ENCODE results near the gene PRDM15. TPM values are rescaled to one million over a fixed set of nuclear protein-coding genes. Genes with fewer than 3 reads are reported as not detected.

The PRDM15 gene
- total and polyA plus RNA-seq, 2 donors (not counting 3 experiments of a cell fraction or from before 2014, with no cell fraction given): 11.8 to 12.9 TPM

DNA sequence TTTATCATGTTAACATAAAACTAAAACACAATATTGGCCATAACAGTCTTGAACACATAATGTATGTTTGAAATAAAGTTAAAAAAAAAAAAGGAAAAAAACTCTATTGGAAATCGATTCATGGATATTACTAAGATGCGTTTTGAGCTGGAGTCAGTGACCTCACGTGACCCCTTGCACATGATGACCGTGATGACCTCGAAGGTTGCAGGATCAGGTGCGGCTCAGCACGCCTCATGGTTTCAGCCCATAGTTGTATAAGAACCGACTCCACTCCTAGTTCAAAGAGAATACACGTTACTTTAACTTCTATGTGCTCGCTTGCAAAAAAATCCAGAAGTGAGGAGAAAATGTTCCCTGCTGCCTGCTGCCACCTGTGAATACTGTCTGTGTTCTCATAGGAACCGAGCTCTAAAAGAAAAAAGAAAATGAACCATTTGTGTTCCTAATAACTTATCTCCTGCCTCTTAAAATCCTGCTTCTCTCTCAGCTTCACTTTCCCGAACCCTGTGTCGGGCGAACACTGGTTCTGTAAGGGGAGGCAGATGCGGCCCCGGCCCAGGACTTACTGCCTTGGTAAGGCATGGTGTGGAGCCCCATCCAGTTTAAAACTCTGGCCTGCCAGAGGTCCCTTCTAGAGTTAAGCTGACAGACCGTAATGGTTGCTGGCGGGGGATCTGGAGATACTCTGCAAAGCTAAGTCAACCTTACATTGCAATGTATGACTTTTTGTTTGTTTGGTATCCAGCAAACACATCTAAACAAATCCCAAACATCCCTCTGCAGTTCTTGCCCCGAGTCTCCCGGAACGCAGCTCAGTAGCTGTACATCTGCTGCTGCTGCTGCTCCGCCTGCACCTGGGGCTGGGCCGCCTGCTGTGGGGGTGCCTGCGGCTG is 78.5 kb downstream of the PRDM15 start:
- BruUV-seq (replicated peaks): TSS peak; percentile 20
- DNase-seq (ENCODE audit: low read depth, low spot score) (no peak), FAIRE-seq (no peak)
- H3K9me1 ChIP-seq (replicated peaks; ENCODE audit: control insufficient read depth, extremely low read depth, insufficient read depth, low read length): no peaks in the 10 kb centered on the region
- H3K79me2 ChIP-seq (ENCODE audit: control insufficient read depth, insufficient read depth, low read length): no peaks in the 10 kb centered on the region
- no peak overlapping the region for H3K9ac ChIP-seq (replicated peaks; ENCODE audit: extremely low read depth, insufficient read depth, low read length)
- TF ChIP-seq, protein P1, sequence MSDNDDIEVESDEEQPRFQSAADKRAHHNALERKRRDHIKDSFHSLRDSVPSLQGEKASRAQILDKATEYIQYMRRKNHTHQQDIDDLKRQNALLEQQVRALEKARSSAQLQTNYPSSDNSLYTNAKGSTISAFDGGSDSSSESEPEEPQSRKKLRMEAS (IDR thresholded peaks at IDR 0.05; ENCODE audit: insufficient read depth, insufficient read length): no peak
- no peak for TF ChIP-seq POLR2AphosphoS5 (IDR thresholded peaks at IDR 0.05; ENCODE audit: insufficient read depth, low read depth, low read length)
- TF ChIP-seq POLR2A (IDR thresholded peaks at IDR 0.05; ENCODE audit: low read depth, low read length): no peak
- no peak for TF ChIP-seq FOS (IDR thresholded peaks at IDR 0.05; ENCODE audit: borderline replicate concordance, insufficient read depth, low read length)
- TF ChIP-seq EZH2 (IDR thresholded peaks at IDR 0.05; ENCODE audit: borderline replicate concordance, low read depth, low read length, severe bottlenecking): no peak
- TF ChIP-seq JUN (IDR thresholded peaks at IDR 0.05; ENCODE audit: borderline replicate concordance, insufficient read depth, insufficient read length, low read depth): no peak
- no peaks in the 10 kb centered on the region for H3K27me3 ChIP-seq (ENCODE audit: control insufficient read depth in 2 of 2, insufficient read depth in 2 of 2, low read length in 2 of 2)
- H3K4me2 ChIP-seq (ENCODE audit: insufficient read depth, low read length): no peak overlapping the region
- peaks cover 0 to 11% of the 10 kb centered on the region in 2 experiments for H3K36me3 ChIP-seq (ENCODE audit: control insufficient read depth in 2 of 2, extremely low read depth in 1 of 2, insufficient read depth in 2 of 2, low read length in 2 of 2)
- no peak overlapping the region for H3K4me3 ChIP-seq (replicated peaks in 1 of 3; ENCODE audit: insufficient read depth in 1 of 3, low read depth in 1 of 3, low read length in 3 of 3)
- no peak overlapping the region for H2AFZ ChIP-seq (ENCODE audit: low read depth, low read length)
- H3K9me3 ChIP-seq (replicated peaks; ENCODE audit: control insufficient read depth, insufficient read depth, low read length): no peaks in the 10 kb centered on the region
- intact Hi-C loops (cut with micrococcal nuclease) (no loop called here), dilution Hi-C loops (cut with MboI; ENCODE audit: extremely low pct_ligation_motif_present, low sequenced_read_pairs) (no loop called here)
- POLR2A ChIA-PET: no interaction called here
- no peak overlapping the region for H3K27ac ChIP-seq (ENCODE audit: insufficient read depth, low read depth, low read length)
- H3K4me1 ChIP-seq (ENCODE audit: control insufficient read depth, extremely low read depth, insufficient read depth, low read length): no peaks in the 10 kb centered on the region
- H4K20me1 ChIP-seq (replicated peaks; ENCODE audit: control insufficient read depth, extremely low read depth, insufficient read depth, low read length): no peaks in the 10 kb centered on the region
- CTCF ChIA-PET: interaction anchor here (1.8 kb wide), 1 partner anchor 16 kb away, joined by 5 read pairs; no protein-coding TSS in a partner anchor

DNA sequence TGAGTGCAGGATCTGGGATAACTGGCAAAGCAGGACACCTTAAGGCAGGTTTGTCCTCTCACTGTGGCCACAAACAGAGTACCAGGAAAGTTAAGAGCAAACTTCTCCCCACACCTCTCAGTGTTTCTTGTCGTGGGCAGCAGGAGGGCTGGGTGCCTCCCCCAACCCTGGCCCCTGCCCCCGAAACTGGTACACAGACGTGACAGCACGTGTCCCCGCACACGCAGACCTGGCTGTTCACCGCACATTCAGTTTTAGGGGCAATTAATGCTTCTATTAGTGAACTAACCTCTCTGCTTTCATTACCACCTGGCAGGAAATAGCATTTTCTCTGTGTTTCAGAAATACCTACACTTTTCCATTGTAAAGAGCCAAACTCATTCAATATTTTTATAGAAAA is 79.4 kb downstream of the PRDM15 start:
- FAIRE-seq: no peak

More for the DNA sequence above, 79.4 kb downstream of the PRDM15 start:
- TF ChIP-seq GATA2 (IDR thresholded peaks at IDR 0.05; ENCODE audit: insufficient read depth, insufficient read length, low read depth, low read length): no peak
- no peak for TF ChIP-seq EZH2 (IDR thresholded peaks at IDR 0.05; ENCODE audit: borderline replicate concordance, low read depth, low read length, severe bottlenecking)
- no peak for TF ChIP-seq MYC (IDR thresholded peaks at IDR 0.05; ENCODE audit: low read depth, low read length)
- TF ChIP-seq JUN (IDR thresholded peaks at IDR 0.05; ENCODE audit: borderline replicate concordance, insufficient read depth, insufficient read length, low read depth): no peak
- no peak for TF ChIP-seq FOS (IDR thresholded peaks at IDR 0.05; ENCODE audit: borderline replicate concordance, insufficient read depth, low read length)
- TF ChIP-seq, protein P1 (IDR thresholded peaks at IDR 0.05; ENCODE audit: insufficient read depth, insufficient read length): no peak
- TF ChIP-seq, protein P2, sequence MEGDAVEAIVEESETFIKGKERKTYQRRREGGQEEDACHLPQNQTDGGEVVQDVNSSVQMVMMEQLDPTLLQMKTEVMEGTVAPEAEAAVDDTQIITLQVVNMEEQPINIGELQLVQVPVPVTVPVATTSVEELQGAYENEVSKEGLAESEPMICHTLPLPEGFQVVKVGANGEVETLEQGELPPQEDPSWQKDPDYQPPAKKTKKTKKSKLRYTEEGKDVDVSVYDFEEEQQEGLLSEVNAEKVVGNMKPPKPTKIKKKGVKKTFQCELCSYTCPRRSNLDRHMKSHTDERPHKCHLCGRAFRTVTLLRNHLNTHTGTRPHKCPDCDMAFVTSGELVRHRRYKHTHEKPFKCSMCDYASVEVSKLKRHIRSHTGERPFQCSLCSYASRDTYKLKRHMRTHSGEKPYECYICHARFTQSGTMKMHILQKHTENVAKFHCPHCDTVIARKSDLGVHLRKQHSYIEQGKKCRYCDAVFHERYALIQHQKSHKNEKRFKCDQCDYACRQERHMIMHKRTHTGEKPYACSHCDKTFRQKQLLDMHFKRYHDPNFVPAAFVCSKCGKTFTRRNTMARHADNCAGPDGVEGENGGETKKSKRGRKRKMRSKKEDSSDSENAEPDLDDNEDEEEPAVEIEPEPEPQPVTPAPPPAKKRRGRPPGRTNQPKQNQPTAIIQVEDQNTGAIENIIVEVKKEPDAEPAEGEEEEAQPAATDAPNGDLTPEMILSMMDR (IDR thresholded peaks at IDR 0.05; ENCODE audit: extremely low read depth in 1 of 2, insufficient read depth in 1 of 2, low read depth in 1 of 2, low read length in 2 of 2): no peak
- no peak for TF ChIP-seq POLR2A (IDR thresholded peaks at IDR 0.05; ENCODE audit: low read depth, low read length)
- no peak for TF ChIP-seq POLR2AphosphoS5 (IDR thresholded peaks at IDR 0.05; ENCODE audit: insufficient read depth, low read depth, low read length)
- Histone ChIP-seq H3K27ac (ENCODE audit: insufficient read depth, low read depth, low read length) (no peak overlapping the region), H2AFZ (ENCODE audit: low read depth, low read length) (no peak overlapping the region), H3K4me2 (ENCODE audit: insufficient read depth, low read length) (no peak overlapping the region), H3K36me3 (ENCODE audit: control insufficient read depth in 2 of 2, extremely low read depth in 1 of 2, insufficient read depth in 2 of 2, low read length in 2 of 2) (peaks cover 0 to 11% of the 10 kb centered on the region in 2 experiments), H3K79me2 (ENCODE audit: control insufficient read depth, insufficient read depth, low read length) (no peaks in the 10 kb centered on the region), H3K27me3 (ENCODE audit: control insufficient read depth in 2 of 2, insufficient read depth in 2 of 2, low read length in 2 of 2) (no peaks in the 10 kb centered on the region), H4K20me1 (replicated peaks; ENCODE audit: control insufficient read depth, extremely low read depth, insufficient read depth, low read length) (no peaks in the 10 kb centered on the region), H3K4me1 (ENCODE audit: control insufficient read depth, extremely low read depth, insufficient read depth, low read length) (no peaks in the 10 kb centered on the region), H3K4me3 (replicated peaks in 1 of 3; ENCODE audit: insufficient read depth in 1 of 3, low read depth in 1 of 3, low read length in 3 of 3) (no peak overlapping the region), H3K9ac (replicated peaks; ENCODE audit: extremely low read depth, insufficient read depth, low read length) (no peak overlapping the region), H3K9me3 (replicated peaks; ENCODE audit: control insufficient read depth, insufficient read depth, low read length) (no peaks in the 10 kb centered on the region), H3K9me1 (replicated peaks; ENCODE audit: control insufficient read depth, extremely low read depth, insufficient read depth, low read length) (no peaks in the 10 kb centered on the region)
- intact Hi-C loops (cut with micrococcal nuclease): no loop called here
- DNase-seq (ENCODE audit: low read depth, low spot score): no peak
- CTCF ChIA-PET: no interaction called here
- no TSS peak for BruUV-seq (replicated peaks)
- dilution Hi-C loops (cut with MboI; ENCODE audit: extremely low pct_ligation_motif_present, low sequenced_read_pairs): no loop called here
- POLR2A ChIA-PET: no interaction called here
